Measurements from ENCODE around the gene RAI2. TPM values are rescaled to one million over a fixed set of nuclear protein-coding genes. Genes with fewer than 3 reads are reported as not detected.

The RAI2 gene
- not detected for polyA plus RNA-seq (ENCODE audit: low read depth in 6 of 6)

DNA sequence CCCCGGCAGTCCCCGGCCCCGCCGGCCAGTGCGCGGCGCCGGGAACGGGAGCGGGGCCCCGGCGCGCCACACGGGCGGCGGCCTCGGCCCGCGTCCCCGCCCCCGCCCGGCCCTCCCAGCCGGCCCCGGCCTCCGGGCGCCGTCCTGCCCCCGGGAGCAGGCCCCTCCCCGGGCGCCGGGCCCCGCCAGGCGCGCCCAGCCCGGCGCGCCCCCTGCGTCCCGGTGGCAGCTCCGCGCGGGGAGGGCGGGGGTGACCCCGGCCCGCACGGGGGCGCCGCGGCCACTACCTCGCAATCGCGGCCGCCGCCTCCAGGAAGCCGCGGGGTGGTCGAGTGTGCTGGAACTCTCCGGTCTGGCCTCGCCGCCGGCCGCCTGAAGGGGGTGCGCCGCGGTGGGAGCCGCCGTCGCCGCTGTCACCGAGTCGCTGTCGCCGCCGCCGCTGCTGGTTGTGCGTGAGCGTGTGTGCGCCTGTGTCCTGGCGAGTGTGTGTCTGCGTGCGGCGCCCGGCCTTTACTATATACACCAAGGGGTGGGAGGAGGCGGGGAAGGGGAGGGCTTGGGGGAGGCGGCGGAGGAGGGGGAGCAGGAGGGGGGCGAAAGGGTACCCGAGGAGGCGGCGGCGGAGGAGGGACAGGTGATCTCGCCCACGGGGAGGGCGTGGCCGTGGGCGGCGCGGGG lies at the start of gene RAI2:
TSS of gene RAI2 (minus strand) at position 488 of the 678 bp plus-strand sequence. CDS start 59,288 bp downstream, outside the sequence.
- peak within 1 kb of the TSS; percentile 43 to 80 (median 56) for H3K4me3 Mint-ChIP-seq
- DNase-seq = no peak
- peaks cover 0 to 8% of the 10 kb centered on the region in 2 donors for H3K36me3 Mint-ChIP-seq
- H3K4me1 Mint-ChIP-seq = peaks cover 0 to 7% (median 4%) of the 10 kb centered on the region in 3 donors
- ATAC-seq (ENCODE audit: low read depth in 2 of 2) = no peak
- H3K27me3 Mint-ChIP-seq = peaks cover 35 to 73% (median 59%) of the 10 kb centered on the region in 3 donors
- H3K27ac Mint-ChIP-seq = no peak within 1 kb of the TSS
- peaks cover 0 to 10% (median 3%) of the 10 kb centered on the region in 7 donors for H3K9me3 Mint-ChIP-seq

- no peak for DNase-seq
- Mint-ChIP-seq H3K36me3 (no peaks in the 10 kb centered on the region), H3K9me3 (peaks cover 0 to 19% (median 2%) of the 10 kb centered on the region in 7 donors), H3K4me3 (no peak overlapping the region), H3K27ac (no peak overlapping the region), H3K27me3 (peaks cover 9 to 13% (median 10%) of the 10 kb centered on the region in 3 donors), H3K4me1 (no peaks in the 10 kb centered on the region)
- ATAC-seq (ENCODE audit: low read depth in 2 of 2) = no peak
These were observed 27.3 kb upstream of the RAI2 start for GRCh38 chrX:17888421-17888820.

DNA sequence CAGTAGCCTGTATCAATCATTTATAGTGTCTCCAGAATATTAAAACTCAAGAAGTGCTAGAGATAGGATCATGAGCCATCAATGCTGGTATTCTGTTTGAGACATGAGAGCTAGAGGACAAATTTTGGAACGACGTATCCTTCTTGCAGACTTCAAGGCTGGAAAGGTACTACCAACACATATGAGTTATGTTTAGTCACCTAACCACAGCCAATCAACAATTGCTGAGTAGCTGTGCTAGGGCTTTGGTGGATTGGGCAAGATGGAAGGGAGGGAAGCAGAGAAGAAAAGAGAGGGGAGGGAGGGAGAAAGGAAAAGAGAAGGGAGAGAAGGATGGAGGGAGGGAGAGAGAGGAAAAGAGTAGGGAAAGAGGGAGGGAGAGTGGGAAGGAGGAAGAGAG lies 21.6 kb upstream of the RAI2 start:
- no peaks in the 10 kb centered on the region for H3K4me1 Mint-ChIP-seq
- no peak overlapping the region for H3K4me3 Mint-ChIP-seq
- peaks cover 0 to 13% (median 3%) of the 10 kb centered on the region in 7 donors for H3K9me3 Mint-ChIP-seq
- H3K27me3 Mint-ChIP-seq = peaks cover 10 to 38% (median 14%) of the 10 kb centered on the region in 3 donors
- ATAC-seq (ENCODE audit: low read depth in 2 of 2) (no peak), DNase-seq (no peak)
- no peak overlapping the region for H3K27ac Mint-ChIP-seq
- H3K36me3 Mint-ChIP-seq = no peaks in the 10 kb centered on the region

DNA sequence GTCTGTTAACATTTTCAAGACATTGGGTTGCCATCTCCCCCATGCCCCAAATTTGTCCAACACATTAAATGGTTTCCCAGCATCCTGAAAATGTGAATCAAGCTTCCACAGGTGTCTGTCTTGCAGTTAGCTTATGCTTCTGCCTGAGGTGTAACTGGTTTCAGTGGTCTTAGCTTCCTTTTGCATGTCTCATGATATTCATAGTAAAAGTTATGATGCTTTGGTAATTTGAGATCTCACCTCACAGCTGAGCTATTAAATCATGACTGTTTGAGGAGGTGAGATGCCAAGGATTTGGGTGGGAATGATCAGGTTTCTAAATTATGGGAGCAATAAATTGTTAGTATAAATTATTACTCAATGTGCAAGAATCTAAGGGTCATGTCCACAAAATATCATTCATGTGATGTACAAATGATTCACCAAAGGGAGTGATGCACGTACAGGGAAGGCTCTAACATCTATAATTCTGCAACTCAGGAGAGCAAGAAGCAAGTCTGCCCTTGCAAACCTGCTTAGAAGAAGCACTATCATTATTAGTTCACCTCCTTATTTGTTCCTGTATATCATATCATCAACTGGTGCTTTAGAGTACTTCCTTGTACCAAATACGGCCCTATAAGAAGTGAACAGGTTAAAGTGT lies 17.1 kb upstream of the RAI2 start:
- DNase-seq (no peak), ATAC-seq (ENCODE audit: low read depth in 2 of 2) (no peak)
- Mint-ChIP-seq H3K27me3 (peaks cover 6 to 29% (median 9%) of the 10 kb centered on the region in 3 donors), H3K4me3 (no peak overlapping the region), H3K36me3 (no peaks in the 10 kb centered on the region), H3K27ac (no peak overlapping the region), H3K4me1 (no peaks in the 10 kb centered on the region), H3K9me3 (peaks cover 0 to 25% (median 4%) of the 10 kb centered on the region in 7 donors)

DNA sequence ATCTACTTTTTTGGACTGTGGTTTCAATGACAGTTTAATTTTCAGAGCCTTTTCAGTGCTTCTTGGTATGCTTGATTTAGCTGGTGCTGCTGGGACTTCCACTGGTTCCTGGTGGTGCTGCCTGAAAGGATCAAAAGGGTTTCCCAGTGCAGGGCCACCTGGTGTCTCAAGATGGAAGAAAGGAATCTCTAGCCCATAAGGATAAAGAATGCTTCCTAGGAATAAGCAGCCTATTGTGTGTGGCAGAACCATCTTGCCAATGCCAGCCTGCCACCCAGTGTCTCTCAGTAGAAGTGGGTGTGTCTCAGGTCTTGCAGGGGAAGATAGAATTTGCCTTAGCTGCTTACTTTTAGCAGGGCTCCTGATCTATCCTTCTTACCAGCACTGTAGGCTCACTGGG lies 15.0 kb upstream of the RAI2 start:
- Mint-ChIP-seq H3K4me1 (no peaks in the 10 kb centered on the region), H3K36me3 (no peaks in the 10 kb centered on the region), H3K27ac (no peak overlapping the region), H3K4me3 (no peak overlapping the region), H3K27me3 (peaks cover 6 to 16% (median 9%) of the 10 kb centered on the region in 3 donors), H3K9me3 (peaks cover 0 to 25% (median 4%) of the 10 kb centered on the region in 7 donors)
- DNase-seq = no peak
- no peak for ATAC-seq (ENCODE audit: low read depth in 2 of 2)

GRCh38 chrX:17869580-17869979 lies 8.5 kb upstream of the RAI2 start:
- no peak for ATAC-seq (ENCODE audit: low read depth in 2 of 2)
- peaks cover 0 to 20% (median 0%) of the 10 kb centered on the region in 7 donors for H3K9me3 Mint-ChIP-seq
- DNase-seq = no peak
- no peaks in the 10 kb centered on the region for H3K36me3 Mint-ChIP-seq
- peaks cover 0 to 14% (median 8%) of the 10 kb centered on the region in 3 donors for H3K27me3 Mint-ChIP-seq
- H3K4me1 Mint-ChIP-seq = no peaks in the 10 kb centered on the region
- no peak overlapping the region for H3K4me3 Mint-ChIP-seq
- H3K27ac Mint-ChIP-seq = no peak overlapping the region

DNA sequence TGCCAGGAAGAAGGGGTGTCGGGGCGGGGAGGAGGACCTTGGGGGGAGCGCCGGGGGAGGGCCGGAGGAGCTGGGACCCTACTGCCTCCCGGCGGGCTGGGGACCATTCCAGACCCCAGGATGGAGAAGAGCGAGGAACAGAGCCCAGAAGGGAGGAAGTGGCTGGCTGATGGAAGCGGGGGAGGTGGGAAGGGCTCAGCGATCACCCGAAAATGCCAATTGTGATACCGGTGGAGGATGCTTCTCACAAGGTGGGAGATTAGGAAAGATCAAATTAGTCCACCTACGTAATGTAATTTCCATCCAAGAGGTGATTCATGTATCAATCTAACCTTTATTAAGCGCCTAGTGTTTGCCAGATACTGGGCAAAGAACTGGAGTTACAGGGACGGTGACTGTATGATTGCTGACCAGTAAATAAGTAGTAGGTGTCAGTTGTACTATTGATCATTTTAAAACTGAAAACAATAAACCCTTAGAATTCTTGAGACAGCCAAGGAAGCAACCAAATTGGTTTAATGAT lies 452 bp upstream of the RAI2 start:
- no peak for DNase-seq
- no peak for ATAC-seq (ENCODE audit: low read depth in 2 of 2)
- H3K9me3 Mint-ChIP-seq = peaks cover 0 to 10% (median 3%) of the 10 kb centered on the region in 7 donors
- no peak overlapping the region for H3K27ac Mint-ChIP-seq
- H3K36me3 Mint-ChIP-seq = peaks cover 0 to 8% of the 10 kb centered on the region in 2 donors
- H3K27me3 Mint-ChIP-seq = peaks cover 35 to 67% (median 56%) of the 10 kb centered on the region in 3 donors
- H3K4me1 Mint-ChIP-seq = peaks cover 0 to 7% (median 4%) of the 10 kb centered on the region in 3 donors
- peak overlapping the region in 7 of 8 donors; percentile 35 to 80 (median 54) for H3K4me3 Mint-ChIP-seq

DNA sequence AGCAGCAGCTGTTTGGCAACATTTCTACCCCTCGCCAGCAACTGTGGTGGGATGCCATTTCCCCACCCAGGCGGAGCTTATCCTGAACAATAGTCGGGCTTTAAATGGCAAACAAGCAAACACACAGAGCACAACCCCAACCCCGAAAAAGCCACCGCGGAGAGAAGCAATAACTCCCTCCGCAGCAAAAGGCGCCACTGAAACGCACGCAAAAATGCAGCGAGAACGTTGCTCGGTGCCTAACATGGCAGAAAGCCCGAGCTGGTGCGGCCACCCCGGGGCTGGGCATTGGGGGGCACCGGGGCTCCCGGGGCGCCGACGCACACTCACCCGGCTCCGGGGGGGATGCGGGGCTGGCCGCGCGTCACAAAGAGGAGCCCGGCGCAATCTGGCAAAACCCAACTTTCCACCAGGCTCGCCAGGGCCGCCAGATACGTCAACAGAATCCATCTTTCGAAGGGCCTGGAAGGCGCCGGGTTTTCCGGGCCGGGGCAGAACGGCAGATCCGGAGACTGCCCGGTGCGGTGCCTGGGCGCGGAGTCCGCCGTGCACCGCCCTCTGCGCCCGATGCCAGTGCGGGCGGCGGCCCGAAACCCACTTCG lies 818 bp downstream of the RAI2 start:
- ATAC-seq (ENCODE audit: low read depth in 2 of 2) = no peak

GRCh38 chrX:17859609-17860178 lies 1.4 kb downstream of the RAI2 start:
- H3K36me3 Mint-ChIP-seq = peaks cover 0 to 8% of the 10 kb centered on the region in 2 donors
- H3K27me3 Mint-ChIP-seq = peaks cover 35 to 68% (median 62%) of the 10 kb centered on the region in 3 donors
- H3K27ac Mint-ChIP-seq = no peak overlapping the region
- peaks cover 0 to 10% (median 3%) of the 10 kb centered on the region in 7 donors for H3K9me3 Mint-ChIP-seq
- H3K4me1 Mint-ChIP-seq = peaks cover 0 to 7% (median 4%) of the 10 kb centered on the region in 3 donors
- DNase-seq = no peak
- no peak for ATAC-seq (ENCODE audit: low read depth in 2 of 2)
- H3K4me3 Mint-ChIP-seq = peak overlapping the region in 7 of 8 donors; percentile 43 to 80 (median 62)

More for the DNA sequence above, 818 bp downstream of the RAI2 start:
- H3K27ac Mint-ChIP-seq = no peak overlapping the region
- DNase-seq = no peak
- peaks cover 35 to 74% (median 61%) of the 10 kb centered on the region in 3 donors for H3K27me3 Mint-ChIP-seq
- peaks cover 0 to 10% (median 3%) of the 10 kb centered on the region in 7 donors for H3K9me3 Mint-ChIP-seq
- peaks cover 0 to 7% (median 4%) of the 10 kb centered on the region in 3 donors for H3K4me1 Mint-ChIP-seq
- H3K4me3 Mint-ChIP-seq = peak overlapping the region in 6 of 8 donors; percentile 43 to 80 (median 52)
- peaks cover 0 to 8% of the 10 kb centered on the region in 2 donors for H3K36me3 Mint-ChIP-seq

DNA sequence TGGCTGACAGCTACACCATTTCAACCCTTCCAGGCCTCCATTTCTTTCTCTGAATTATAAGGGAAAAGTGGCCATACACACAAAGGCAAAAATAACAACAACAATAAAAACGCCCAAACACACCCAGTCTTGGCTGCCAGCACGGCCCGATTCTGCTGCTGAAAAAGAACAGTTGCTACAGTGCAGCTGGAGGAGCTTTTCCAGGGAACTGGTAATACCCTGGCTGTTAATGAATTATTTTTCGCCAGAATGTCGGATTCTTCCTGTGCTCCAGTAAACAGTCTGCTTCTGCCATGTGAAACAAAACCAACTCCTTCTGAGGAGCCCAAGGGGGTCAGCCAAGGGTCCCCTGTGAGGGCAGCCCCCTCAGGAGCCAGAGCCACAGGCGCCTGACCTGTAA lies 6.6 kb downstream of the RAI2 start:
- DNase-seq = no peak
- H3K36me3 Mint-ChIP-seq = no peaks in the 10 kb centered on the region
- no peaks in the 10 kb centered on the region for H3K4me1 Mint-ChIP-seq
- no peak overlapping the region for H3K4me3 Mint-ChIP-seq
- peaks cover 0 to 3% (median 0%) of the 10 kb centered on the region in 7 donors for H3K9me3 Mint-ChIP-seq
- ATAC-seq (ENCODE audit: low read depth in 2 of 2) = no peak
- no peak overlapping the region for H3K27ac Mint-ChIP-seq
- peaks cover 26 to 48% (median 41%) of the 10 kb centered on the region in 3 donors for H3K27me3 Mint-ChIP-seq

GRCh38 chrX:17854069-17854468 lies 7.0 kb downstream of the RAI2 start:
- H3K9me3 Mint-ChIP-seq = peaks cover 0 to 3% (median 0%) of the 10 kb centered on the region in 7 donors
- H3K4me1 Mint-ChIP-seq = no peaks in the 10 kb centered on the region
- H3K4me3 Mint-ChIP-seq = no peak overlapping the region
- H3K36me3 Mint-ChIP-seq = no peaks in the 10 kb centered on the region
- DNase-seq = no peak
- H3K27me3 Mint-ChIP-seq = peaks cover 22 to 43% (median 36%) of the 10 kb centered on the region in 3 donors
- ATAC-seq (ENCODE audit: low read depth in 2 of 2) = no peak
- no peak overlapping the region for H3K27ac Mint-ChIP-seq

DNA sequence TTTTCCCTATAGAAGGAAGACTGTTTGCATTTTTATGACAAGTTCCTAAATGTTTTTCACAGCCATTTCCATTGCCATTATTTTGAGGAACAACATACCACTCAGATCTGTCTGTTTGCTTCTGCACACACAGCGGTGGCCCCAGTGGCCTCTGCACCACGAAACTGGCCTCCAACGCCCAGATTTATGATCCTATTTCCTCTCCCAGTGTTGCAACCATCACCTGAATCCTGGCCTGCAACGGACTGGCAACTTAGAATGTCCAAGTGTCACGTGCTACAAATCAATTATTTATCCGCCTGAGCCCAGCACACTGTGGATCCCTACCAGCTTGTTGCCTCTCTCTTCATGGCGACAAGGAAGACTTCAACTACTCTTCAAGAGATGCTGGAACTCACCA lies 9.2 kb downstream of the RAI2 start:
- no peaks in the 10 kb centered on the region for H3K4me1 Mint-ChIP-seq
- peaks cover 0 to 6% (median 0%) of the 10 kb centered on the region in 7 donors for H3K9me3 Mint-ChIP-seq
- DNase-seq (no peak), ATAC-seq (ENCODE audit: low read depth in 2 of 2) (no peak)
- peaks cover 12 to 34% (median 26%) of the 10 kb centered on the region in 3 donors for H3K27me3 Mint-ChIP-seq
- H3K4me3 Mint-ChIP-seq = no peak overlapping the region
- no peak overlapping the region for H3K27ac Mint-ChIP-seq
- no peaks in the 10 kb centered on the region for H3K36me3 Mint-ChIP-seq

Measured in naive B cell (primary cell).